GM19468 (cell line): Measurements from ENCODE around the gene ARHGDIB.

Source experiments
- ATAC-seq: cut with Tn5 transposase; IDR thresholded peaks from one replicate; pipeline ENCODE4 v1.9.1; 2021; ENCODE audit warnings: mild to moderate bottlenecking, moderate library complexity, moderate number of reproducible peaks; ENCODE audit not compliant: unreplicated experiment; ENCODE audit errors: extremely low read depth

Gene ARHGDIB

GRCh38 chr12:14904854-14905253 is 56.5 kb downstream of the ARHGDIB start:
- no peak for ATAC-seq

GRCh38 chr12:14903386-14904098 is 57.9 kb downstream of the ARHGDIB start:
- ATAC-seq: no peak

- ATAC-seq: no peak
These were observed 58.9 kb downstream of the ARHGDIB start for GRCh38 chr12:14902465-14902864.

DNA sequence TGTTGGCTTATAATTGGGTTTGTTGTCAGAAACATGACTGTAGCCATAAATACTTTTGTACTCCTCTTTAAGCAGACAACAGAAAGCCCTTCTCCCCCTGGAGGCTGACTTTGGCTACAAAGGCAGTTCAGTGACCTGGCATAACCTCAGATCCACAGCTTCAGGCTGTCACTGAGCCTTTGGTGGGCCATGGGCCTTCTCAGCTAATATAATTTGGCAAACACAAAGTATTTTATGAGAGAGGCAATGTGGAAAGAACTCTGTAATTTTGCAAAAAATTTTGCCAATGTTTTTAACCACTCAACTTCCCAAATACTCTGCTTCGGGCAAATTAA is 60.2 kb downstream of the ARHGDIB start:
- ATAC-seq: no peak

DNA sequence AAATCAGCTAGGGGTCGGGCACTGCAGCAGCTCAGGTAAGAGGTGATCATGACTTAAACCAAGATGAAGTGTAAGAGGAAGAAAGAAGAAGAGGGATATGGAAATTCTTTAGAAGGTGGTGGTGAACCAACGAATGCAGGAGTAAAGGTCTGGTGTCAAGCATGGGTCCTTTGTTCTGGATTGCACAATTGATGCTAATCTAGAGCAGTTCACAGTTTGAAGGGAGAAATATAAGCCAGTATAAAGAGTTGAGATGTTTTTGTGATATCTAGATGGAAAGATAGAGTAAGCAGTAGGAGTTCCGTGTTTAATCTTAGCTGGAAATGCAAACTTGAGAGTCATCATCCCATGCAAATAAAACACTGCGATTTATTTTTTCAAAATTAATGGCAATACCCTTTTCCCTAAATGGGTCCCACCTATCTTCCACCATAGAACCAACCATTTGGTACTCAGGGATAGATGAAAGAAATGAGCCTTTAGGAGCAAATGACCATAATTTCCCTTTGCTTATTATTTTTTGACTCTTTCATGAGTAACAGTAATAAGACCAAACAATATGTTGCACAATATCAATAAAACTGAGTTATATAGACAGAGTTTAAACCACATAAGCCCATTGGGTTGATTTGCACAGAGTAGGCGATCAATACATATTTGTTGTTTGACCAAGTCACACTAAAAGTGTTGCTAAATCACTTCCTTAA is 60.7 kb downstream of the ARHGDIB start:
- no peak for ATAC-seq

- no peak for ATAC-seq
These were observed 64.8 kb downstream of the ARHGDIB start for GRCh38 chr12:14896521-14897169.

- ATAC-seq: no peak
These were observed 67.7 kb downstream of the ARHGDIB start for GRCh38 chr12:14893506-14894250.

- ATAC-seq: no peak
These were observed 68.5 kb downstream of the ARHGDIB start for GRCh38 chr12:14892726-14893505.
